ENCODE results near the gene FAM149B1. TPM values are rescaled to one million over a fixed set of nuclear protein-coding genes. Genes with fewer than 3 reads are reported as not detected.
A peak's percentile ranks its signal among the peaks of the same experiment; 100 is the strongest.

FAM149B1 gene
- polyA plus RNA-seq (14.8 to 24.9 TPM (median 22.2 TPM) in 3 replicates), polyA minus RNA-seq (11.3 to 22.0 TPM (median 20.9 TPM) in 3 replicates)
- polyA plus RNA-seq (2011; ENCODE audit: low read depth) = 15.0 TPM
- polyA plus RNA-seq (2011; cell fraction: cytosol; rRNA removed) = 18.6 and 25.2 TPM in 2 replicates
- 21.2 and 21.9 TPM in 2 replicates for polyA plus RNA-seq (2011; cell fraction: nucleus; rRNA removed)
- 10.7 and 11.1 TPM in 2 replicates for polyA plus RNA-seq (2012; ENCODE audit: low replicate concordance)
- polyA minus RNA-seq (2011; cell fraction: cytosol; rRNA and poly(A)+ RNA removed) = 10.7 TPM
- polyA minus RNA-seq (2011; cell fraction: nucleus; rRNA and poly(A)+ RNA removed) = 8.1 and 16.7 TPM in 2 replicates

DNA sequence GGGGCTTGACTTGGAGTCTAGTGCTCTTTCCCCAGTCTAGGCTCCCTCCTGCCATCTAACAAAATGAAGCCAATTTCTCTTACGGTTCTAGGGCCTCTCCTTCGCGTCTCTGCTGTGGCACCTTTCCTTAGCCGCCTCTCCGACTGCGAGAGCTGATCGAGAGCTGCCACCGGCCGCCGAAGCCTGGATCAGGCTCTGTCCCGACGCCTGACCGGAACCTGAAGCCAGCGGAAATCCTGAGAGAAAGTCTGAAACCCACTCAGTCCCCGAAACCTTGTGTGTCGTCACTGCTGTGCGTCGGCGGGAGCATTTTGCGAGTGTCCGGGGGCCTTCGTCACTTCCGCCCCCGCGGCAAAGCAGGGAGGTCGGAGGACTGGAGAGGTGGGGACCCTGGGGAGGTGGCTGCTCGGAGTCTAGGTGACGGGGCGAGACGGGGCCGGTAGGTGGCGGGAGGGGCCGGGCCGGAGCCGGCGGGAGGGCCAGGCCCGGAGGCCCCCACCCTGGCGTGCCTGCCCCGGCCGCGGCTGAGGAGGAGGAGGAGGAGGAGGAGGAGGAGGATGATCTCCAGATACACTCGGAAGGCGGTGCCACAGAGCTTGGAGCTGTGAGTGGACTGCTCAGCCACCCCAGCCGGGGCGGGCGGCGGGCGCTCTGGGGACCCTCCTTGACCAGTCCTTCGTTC is at the start of gene FAM149B1, which contains the start of gene ECD:
Gene FAM149B1 (plus strand): TSS at position 337 of the 682 bp plus-strand sequence. CDS start 221 bp downstream, at position 558.
Gene ECD (minus strand): TSS at position 226 of the 682 bp plus-strand sequence. CDS start 4,071 bp downstream, outside the sequence.
- Histone ChIP-seq H3K4me3 (ENCODE audit: control insufficient read depth in 2 of 3, extremely low read depth in 1 of 3, insufficient read depth in 2 of 3, low read depth in 1 of 3, low read length in 3 of 3) (peak within 1 kb of the TSS; percentile 89 to 98 (median 89)), H2AFZ (ENCODE audit: control insufficient read depth, low read length) (peak within 1 kb of the TSS; percentile 94), H3K79me2 (ENCODE audit: control insufficient read depth, insufficient read depth, low read length) (peaks cover 43% of the 10 kb centered on the region), H3K9me3 (ENCODE audit: control insufficient read depth, low read depth, low read length) (no peaks in the 10 kb centered on the region), H3K9me1 (ENCODE audit: control insufficient read depth, extremely low read depth, insufficient read depth, low read length) (no peaks in the 10 kb centered on the region), H3K4me2 (ENCODE audit: control insufficient read depth, extremely low read depth, insufficient read depth, low read depth, low read length) (peak within 1 kb of the TSS; percentile 84), H3K4me1 (ENCODE audit: control insufficient read depth, extremely low read depth, insufficient read depth, low read length) (no peaks in the 10 kb centered on the region), H3K27ac (ENCODE audit: control insufficient read depth, insufficient read depth, low read length) (peak within 1 kb of the TSS; percentile 94), H4K20me1 (ENCODE audit: control insufficient read depth, extremely low read depth, insufficient read depth, low read length) (no peaks in the 10 kb centered on the region), H3K9ac (ENCODE audit: control insufficient read depth, extremely low read depth, insufficient read depth, low read length) (peak within 1 kb of the TSS; percentile 97), H3K27me3 (ENCODE audit: control insufficient read depth, extremely low read depth, insufficient read depth, low read length) (no peaks in the 10 kb centered on the region), H3K36me3 (ENCODE audit: control insufficient read depth in 2 of 2, extremely low read depth in 1 of 2, insufficient read depth in 2 of 2, low read length in 2 of 2) (peaks cover 0 to 2% of the 10 kb centered on the region in 2 experiments)
- dilution Hi-C loops (cut with MboI; ENCODE audit: extremely low pct_ligation_motif_present, low sequenced_read_pairs) = no loop called here
- TF ChIP-seq CTCF (optimal IDR thresholded peaks at IDR 0.05 in 1 of 3, IDR thresholded peaks at IDR 0.05 in 1 of 3, conservative IDR thresholded peaks at IDR 0.05 in 1 of 3; ENCODE audit: extremely low read depth in 1 of 3, insufficient read depth in 2 of 3, low read length in 3 of 3) (peak in 1 of 3 experiments; percentile 15), EZH2 (IDR thresholded peaks at IDR 0.05; ENCODE audit: low read length) (no peak)
- DNase-seq (ENCODE audit: low read depth, low spot score) (no peak), FAIRE-seq (peak; percentile 94)

- Histone ChIP-seq H3K9ac (ENCODE audit: control insufficient read depth, extremely low read depth, insufficient read depth, low read length) (no peak overlapping the region), H3K4me1 (ENCODE audit: control insufficient read depth, extremely low read depth, insufficient read depth, low read length) (peaks cover 11% of the 10 kb centered on the region), H3K9me3 (ENCODE audit: control insufficient read depth, low read depth, low read length) (no peaks in the 10 kb centered on the region), H3K27ac (ENCODE audit: control insufficient read depth, insufficient read depth, low read length) (no peak overlapping the region), H3K4me3 (ENCODE audit: control insufficient read depth in 2 of 3, extremely low read depth in 1 of 3, insufficient read depth in 2 of 3, low read depth in 1 of 3, low read length in 3 of 3) (no peak overlapping the region), H3K4me2 (ENCODE audit: control insufficient read depth, extremely low read depth, insufficient read depth, low read depth, low read length) (no peak overlapping the region), H3K36me3 (ENCODE audit: control insufficient read depth in 2 of 2, extremely low read depth in 1 of 2, insufficient read depth in 2 of 2, low read length in 2 of 2) (peaks cover 1 to 3% of the 10 kb centered on the region in 2 experiments), H3K27me3 (ENCODE audit: control insufficient read depth, extremely low read depth, insufficient read depth, low read length) (no peaks in the 10 kb centered on the region), H3K79me2 (ENCODE audit: control insufficient read depth, insufficient read depth, low read length) (no peaks in the 10 kb centered on the region), H3K9me1 (ENCODE audit: control insufficient read depth, extremely low read depth, insufficient read depth, low read length) (no peaks in the 10 kb centered on the region), H4K20me1 (ENCODE audit: control insufficient read depth, extremely low read depth, insufficient read depth, low read length) (no peaks in the 10 kb centered on the region), H2AFZ (ENCODE audit: control insufficient read depth, low read length) (no peak overlapping the region)
- no peak for TF ChIP-seq CTCF (optimal IDR thresholded peaks at IDR 0.05 in 1 of 3, IDR thresholded peaks at IDR 0.05 in 1 of 3, conservative IDR thresholded peaks at IDR 0.05 in 1 of 3; ENCODE audit: extremely low read depth in 1 of 3, insufficient read depth in 2 of 3, low read length in 3 of 3)
- TF ChIP-seq EZH2 (IDR thresholded peaks at IDR 0.05; ENCODE audit: low read length) = no peak
- DNase-seq (ENCODE audit: low read depth, low spot score) (no peak), FAIRE-seq (no peak)
- dilution Hi-C loops (cut with MboI; ENCODE audit: extremely low pct_ligation_motif_present, low sequenced_read_pairs) = no loop called here
Observed at GRCh38 chr10:73119457-73119856, 48.5 kb upstream of the FAM149B1 start.

Measured in keratinocyte (primary cell).